Body of pancreas (tissue), 4 donors: ENCODE results near the gene TBC1D16. TPM values are rescaled to one million over a fixed set of nuclear protein-coding genes. Genes with fewer than 3 reads are reported as not detected.

ENCODE experiments used
- ATAC-seq: fragments of 150-250 bp; one replicate; pipeline ENCODE4 v1.9.1; 2016
- DNase-seq, 4 donors: peaks; one replicate each; pipeline ENCODE4 v3.0.0-alpha.2; 2019
- H3K27ac ChIP-seq, 4 donors: fragments of 200-600 bp; sonication (generic); 1 replicate in 3 of 4; 2 replicates in 1 of 4; pipeline versions ENCODE4 v1.5.1 to v1.6.1; 2016 to 2019; ENCODE audit warnings: mild to moderate bottlenecking in 1 of 4, mixed read lengths in 1 of 4, moderate library complexity in 1 of 4
- H3K27me3 ChIP-seq, 2 donors: fragments of 200-600 bp; sonication (generic); one replicate each; pipeline ENCODE4 v1.6.0; 2016; ENCODE audit warnings: mild to moderate bottlenecking in 1 of 2
- H3K36me3 ChIP-seq, 2 donors: fragments of 200-600 bp; sonication (generic); replicated peaks in 1 of 2; 2 replicates each; pipeline ENCODE4 v1.5.1; 2016; ENCODE audit warnings: low read depth in 2 of 2; ENCODE audit not compliant: insufficient read depth in 1 of 2
- H3K4me1 ChIP-seq: fragments of 200-600 bp; sonication (generic); one replicate; pipeline ENCODE4 v1.6.0; 2016
- H3K4me3 ChIP-seq, 2 donors: fragments of 200-600 bp; sonication (generic); 1 replicate in 1 of 2; 2 replicates in 1 of 2; pipeline ENCODE4 v1.5.1; 2016 to 2019
- H3K9me3 ChIP-seq, 3 donors: fragments of 200-600 bp; sonication (generic); 1 replicate in 2 of 3; 2 replicates in 1 of 3; pipeline ENCODE4 v1.5.1; 2016
- CTCF ChIP-seq, 7 experiments: fragments of 450-650 bp in 4 of 7; fragments of 200-600 bp in 3 of 7; sonication (generic) in 3 of 7; IDR thresholded peaks; one replicate each; pipeline ENCODE4 v1.5.1; 2016 to 2019; ENCODE audit warnings: antibody characterized with exemption in 7 of 7
- POLR2A ChIP-seq, 3 donors: fragments of 450-650 bp; IDR thresholded peaks; one replicate each; pipeline ENCODE4 v1.6.1; 2016; ENCODE audit warnings: antibody characterized with exemption in 3 of 3, mild to moderate bottlenecking in 2 of 3
- WGBS, 2 donors: methylation state at CpG; one replicate each; pipeline ENCODE4 v1.1.5; 2017; 5-methylcytosine and 5-hydroxymethylcytosine counted together
- intact Hi-C: fragments of 100-400 bp; cut with DNase I; formaldehyde crosslinking; loops from one replicate; pipeline ENCODE4 v1.15.1; 2023
- total RNA-seq, 2 donors: library from RNA; depleted of rRNA; stranded (reverse); fragments of >200 nt; gene quantifications; one replicate each; pipeline ENCODE4 v1.1.0, GENCODE V29; 2016

TBC1D16 gene
- total RNA-seq, 2 donors from 2014 or later = 21.0 to 37.2 TPM

GRCh38 chr17:79915850-79916430 lies 119.7 kb downstream of the TBC1D16 start:
- ATAC-seq (peak; percentile 15), DNase-seq (peak; percentile 52 to 75 (median 71))
- 55 to 57% methylated on average over 11 to 14 of the region's 23 CpGs for WGBS, 2 donors
- Histone ChIP-seq H3K27ac (peak overlapping the region in 3 of 4 donors; percentile 42 to 55 (median 48)), H3K36me3 (no peaks in the 10 kb centered on the region), H3K4me1 (peaks cover 40% of the 10 kb centered on the region), H3K9me3 (no peaks in the 10 kb centered on the region), H3K27me3 (no peaks in the 10 kb centered on the region), H3K4me3 (no peak overlapping the region)
- intact Hi-C loops = loop anchor here (5.0 kb wide), 1 partner anchor 69 kb away; no protein-coding TSS in a partner anchor
- TF ChIP-seq CTCF (IDR thresholded peaks at IDR 0.05) (peak in 4 of 7 experiments; percentile 37 to 50 (median 48)), POLR2A (IDR thresholded peaks at IDR 0.05) (peak in 1 of 3 donors; percentile 31)

GRCh38 chr17:79914813-79915740 lies 120.6 kb downstream of the TBC1D16 start:
- TF ChIP-seq POLR2A (IDR thresholded peaks at IDR 0.05) (no peak), CTCF (IDR thresholded peaks at IDR 0.05) (no peak)
- no peaks in the 10 kb centered on the region for H3K27me3 ChIP-seq
- no peaks in the 10 kb centered on the region for H3K36me3 ChIP-seq
- DNase-seq (no peak), ATAC-seq (no peak)
- no peak overlapping the region for H3K4me3 ChIP-seq
- H3K9me3 ChIP-seq = no peaks in the 10 kb centered on the region
- H3K4me1 ChIP-seq = peaks cover 32% of the 10 kb centered on the region
- intact Hi-C loops = loop anchor here (5.0 kb wide), 1 partner anchor 68 kb away; no protein-coding TSS in a partner anchor
- peak overlapping the region in 1 of 4 donors; percentile 42 for H3K27ac ChIP-seq
- 52 to 62% methylated on average over 15 to 18 of the region's 19 CpGs for WGBS, 2 donors

GRCh38 chr17:79913896-79914812 lies 121.5 kb downstream of the TBC1D16 start:
- H3K27ac ChIP-seq = no peak overlapping the region
- no peak overlapping the region for H3K4me3 ChIP-seq
- no peak for TF ChIP-seq CTCF (IDR thresholded peaks at IDR 0.05)
- no peak for TF ChIP-seq POLR2A (IDR thresholded peaks at IDR 0.05)
- WGBS, 2 donors = 85 to 87% methylated on average over 16 to 20 of the region's 20 CpGs
- intact Hi-C loops = no loop called here
- H3K27me3 ChIP-seq = no peaks in the 10 kb centered on the region
- H3K4me1 ChIP-seq = peaks cover 24% of the 10 kb centered on the region
- no peak for ATAC-seq
- H3K9me3 ChIP-seq = no peaks in the 10 kb centered on the region
- no peak for DNase-seq
- no peaks in the 10 kb centered on the region for H3K36me3 ChIP-seq

- H3K4me3 ChIP-seq = no peak overlapping the region
- DNase-seq = no peak
- intact Hi-C loops = no loop called here
- no peak for ATAC-seq
- H3K4me1 ChIP-seq = peaks cover 21% of the 10 kb centered on the region
- no peak for TF ChIP-seq POLR2A (IDR thresholded peaks at IDR 0.05)
- no peak for TF ChIP-seq CTCF (IDR thresholded peaks at IDR 0.05)
- H3K9me3 ChIP-seq = no peaks in the 10 kb centered on the region
- 71 to 81% methylated on average over 1 to 9 of the region's 9 CpGs for WGBS, 2 donors
- H3K27me3 ChIP-seq = no peaks in the 10 kb centered on the region
- no peaks in the 10 kb centered on the region for H3K36me3 ChIP-seq
- no peak overlapping the region for H3K27ac ChIP-seq
Observed at GRCh38 chr17:79913451-79913850, 122.2 kb downstream of the TBC1D16 start.
